Measurements from ENCODE around the gene CGNL1.

Gene CGNL1

DNA sequence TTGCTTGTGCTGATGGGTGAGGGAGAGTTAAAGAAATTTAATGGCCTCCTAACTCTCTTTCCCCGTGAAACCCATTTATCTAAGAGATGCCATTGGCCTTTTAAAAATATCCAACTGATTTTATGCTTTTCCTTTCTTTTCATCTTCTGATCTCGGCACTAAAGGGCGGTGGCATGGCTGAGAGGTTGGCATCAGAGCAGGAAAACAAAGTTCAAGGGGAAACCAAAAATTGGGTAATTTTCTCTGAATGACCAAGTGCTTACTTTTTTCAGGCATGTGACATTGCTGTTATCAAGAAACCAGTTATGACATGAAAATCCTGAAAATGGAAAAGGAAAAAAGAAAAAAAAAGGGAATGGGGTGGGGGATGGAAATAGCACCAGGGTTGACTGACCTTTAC is 3.2 kb downstream of the CGNL1 start:
- TF ChIP-seq, protein P1, sequence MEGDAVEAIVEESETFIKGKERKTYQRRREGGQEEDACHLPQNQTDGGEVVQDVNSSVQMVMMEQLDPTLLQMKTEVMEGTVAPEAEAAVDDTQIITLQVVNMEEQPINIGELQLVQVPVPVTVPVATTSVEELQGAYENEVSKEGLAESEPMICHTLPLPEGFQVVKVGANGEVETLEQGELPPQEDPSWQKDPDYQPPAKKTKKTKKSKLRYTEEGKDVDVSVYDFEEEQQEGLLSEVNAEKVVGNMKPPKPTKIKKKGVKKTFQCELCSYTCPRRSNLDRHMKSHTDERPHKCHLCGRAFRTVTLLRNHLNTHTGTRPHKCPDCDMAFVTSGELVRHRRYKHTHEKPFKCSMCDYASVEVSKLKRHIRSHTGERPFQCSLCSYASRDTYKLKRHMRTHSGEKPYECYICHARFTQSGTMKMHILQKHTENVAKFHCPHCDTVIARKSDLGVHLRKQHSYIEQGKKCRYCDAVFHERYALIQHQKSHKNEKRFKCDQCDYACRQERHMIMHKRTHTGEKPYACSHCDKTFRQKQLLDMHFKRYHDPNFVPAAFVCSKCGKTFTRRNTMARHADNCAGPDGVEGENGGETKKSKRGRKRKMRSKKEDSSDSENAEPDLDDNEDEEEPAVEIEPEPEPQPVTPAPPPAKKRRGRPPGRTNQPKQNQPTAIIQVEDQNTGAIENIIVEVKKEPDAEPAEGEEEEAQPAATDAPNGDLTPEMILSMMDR (IDR thresholded peaks at IDR 0.05; ENCODE audit: borderline replicate concordance, control extremely low read depth, extremely low read depth, insufficient read depth, missing control alignments), result no peak
- DNase-seq (ENCODE audit: low spot score), result no peak
- in situ Hi-C loops (cut with MboI; ENCODE audit: low sequenced_read_pairs, unreplicated experiment), result no loop called here

GRCh38 chr15:57380854-57381253 is 4.5 kb downstream of the CGNL1 start:
- TF ChIP-seq, protein P1 (IDR thresholded peaks at IDR 0.05; ENCODE audit: borderline replicate concordance, control extremely low read depth, extremely low read depth, insufficient read depth, missing control alignments), result no peak
- in situ Hi-C loops (cut with MboI; ENCODE audit: low sequenced_read_pairs, unreplicated experiment), result no loop called here
- DNase-seq (ENCODE audit: low spot score), result no peak

DNA sequence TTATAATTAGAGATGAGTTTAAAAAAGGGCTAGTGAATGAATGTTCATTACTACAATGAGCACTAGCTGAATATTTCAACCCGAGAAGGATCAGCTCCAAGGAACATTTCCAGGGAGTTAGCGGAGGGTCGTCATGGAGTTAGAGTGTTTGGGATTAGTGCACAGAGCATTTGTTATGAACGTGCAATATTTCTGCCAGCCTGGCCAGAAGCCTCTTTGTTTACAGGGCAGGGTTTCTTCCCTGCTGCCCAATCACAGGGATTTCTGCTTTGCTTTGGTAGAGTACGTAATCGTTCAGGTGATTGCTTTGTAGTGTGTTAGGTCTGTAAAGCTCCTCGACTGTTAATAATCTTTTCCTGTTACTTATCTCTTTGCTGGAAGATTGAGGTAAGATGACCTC is 5.9 kb downstream of the CGNL1 start:
- no peak for DNase-seq (ENCODE audit: low spot score)
- in situ Hi-C loops (cut with MboI; ENCODE audit: low sequenced_read_pairs, unreplicated experiment), result no loop called here
- TF ChIP-seq, protein P1 (IDR thresholded peaks at IDR 0.05; ENCODE audit: borderline replicate concordance, control extremely low read depth, extremely low read depth, insufficient read depth, missing control alignments), result no peak

DNA sequence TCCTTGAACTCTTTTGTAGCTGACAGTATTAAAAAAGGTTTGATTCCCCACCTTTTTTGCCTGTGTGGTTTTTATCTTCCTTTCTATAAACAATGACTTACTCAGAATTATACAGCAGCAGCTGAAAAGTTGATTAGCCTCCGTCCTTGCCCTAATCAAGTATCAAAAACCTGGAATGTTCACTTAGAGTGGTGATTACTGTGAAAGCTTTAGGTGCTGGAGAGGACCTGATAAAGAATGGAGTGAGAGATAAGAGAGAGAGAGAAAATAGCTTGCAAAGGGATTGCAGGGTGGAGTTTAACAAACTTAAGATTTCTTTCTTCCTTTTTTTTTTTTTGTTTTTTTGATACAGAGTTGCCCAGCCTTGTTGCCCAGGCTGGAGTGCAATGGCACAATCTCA is 6.7 kb downstream of the CGNL1 start:
- TF ChIP-seq, protein P1 (IDR thresholded peaks at IDR 0.05; ENCODE audit: borderline replicate concordance, control extremely low read depth, extremely low read depth, insufficient read depth, missing control alignments), result no peak
- in situ Hi-C loops (cut with MboI; ENCODE audit: low sequenced_read_pairs, unreplicated experiment), result no loop called here
- no peak for DNase-seq (ENCODE audit: low spot score)

DNA sequence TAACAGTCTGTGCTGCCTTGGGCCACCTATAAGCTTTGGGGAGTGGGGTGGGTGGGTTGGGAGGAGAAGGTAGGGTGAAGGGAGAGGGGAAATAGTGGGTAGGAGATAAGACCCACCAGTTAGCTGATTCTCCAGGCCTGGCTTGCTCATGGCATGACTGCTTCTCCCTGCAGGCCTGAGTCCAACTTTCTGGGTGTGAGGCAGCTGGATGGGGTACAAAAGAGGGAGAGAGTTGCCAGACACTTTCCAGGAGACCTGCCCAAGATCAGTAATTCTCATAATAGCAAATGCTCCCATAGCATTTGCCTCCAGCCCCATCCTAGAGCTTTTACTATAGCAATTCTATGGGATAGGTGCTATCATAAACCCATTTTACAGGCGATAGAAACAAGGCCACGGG is 7.7 kb downstream of the CGNL1 start:
- DNase-seq (ENCODE audit: low spot score), result no peak
- in situ Hi-C loops (cut with MboI; ENCODE audit: low sequenced_read_pairs, unreplicated experiment), result no loop called here
- TF ChIP-seq, protein P1 (IDR thresholded peaks at IDR 0.05; ENCODE audit: borderline replicate concordance, control extremely low read depth, extremely low read depth, insufficient read depth, missing control alignments), result no peak

DNA sequence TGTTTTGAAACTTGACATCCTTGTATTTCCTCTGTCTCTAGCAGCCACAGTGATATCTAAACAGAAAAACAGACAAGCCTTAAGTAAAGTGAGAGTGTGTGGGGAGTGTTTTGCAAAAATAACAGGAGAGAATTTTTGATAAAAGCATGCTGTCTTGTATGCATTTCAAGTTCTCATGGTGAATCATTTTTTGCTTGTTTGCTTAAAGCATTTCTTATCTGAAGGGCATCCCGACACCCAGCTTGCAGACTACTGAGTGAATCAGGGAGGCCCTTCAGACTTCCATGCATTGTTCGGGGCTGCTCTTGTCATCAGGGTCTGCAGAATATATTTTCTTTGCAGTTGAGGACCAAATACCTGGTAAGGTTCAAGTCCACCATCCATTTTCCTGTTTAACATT is 8.5 kb downstream of the CGNL1 start:
- in situ Hi-C loops (cut with MboI; ENCODE audit: low sequenced_read_pairs, unreplicated experiment), result no loop called here
- TF ChIP-seq, protein P1 (IDR thresholded peaks at IDR 0.05; ENCODE audit: borderline replicate concordance, control extremely low read depth, extremely low read depth, insufficient read depth, missing control alignments), result no peak
- no peak for DNase-seq (ENCODE audit: low spot score)

DNA sequence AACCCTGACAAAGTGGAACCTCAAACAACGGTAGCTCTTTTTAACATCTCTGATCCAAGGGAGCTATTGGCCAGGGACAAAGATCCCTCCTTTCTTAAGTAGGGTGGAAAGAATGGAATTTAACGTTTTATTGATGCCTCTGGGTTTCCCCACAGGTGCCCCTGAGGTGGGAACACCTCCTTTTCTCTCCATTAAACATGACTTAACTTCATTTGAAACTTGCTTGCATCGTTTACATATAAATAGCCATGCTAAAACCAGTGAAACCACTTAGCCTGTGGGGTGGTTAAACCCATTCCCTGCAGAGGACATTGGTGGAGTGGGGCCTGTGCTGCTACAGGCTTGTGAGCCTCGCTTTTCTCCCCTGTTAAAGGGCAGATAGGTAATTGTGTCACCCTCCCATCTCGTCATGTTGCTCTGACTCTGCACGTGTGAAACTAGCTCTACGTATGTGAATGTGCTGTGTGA is 9.7 kb downstream of the CGNL1 start:
- TF ChIP-seq, protein P1 (IDR thresholded peaks at IDR 0.05; ENCODE audit: borderline replicate concordance, control extremely low read depth, extremely low read depth, insufficient read depth, missing control alignments), result no peak
- no peak for DNase-seq (ENCODE audit: low spot score)
- in situ Hi-C loops (cut with MboI; ENCODE audit: low sequenced_read_pairs, unreplicated experiment), result no loop called here
